Measurements from ENCODE around the gene PEF1. TPM values are rescaled to one million over a fixed set of nuclear protein-coding genes. Genes with fewer than 3 reads are reported as not detected.

PEF1 gene
- total RNA-seq, 4 donors from 2014 or later, result 48.4 to 72.1 (median 61.9) TPM

DNA sequence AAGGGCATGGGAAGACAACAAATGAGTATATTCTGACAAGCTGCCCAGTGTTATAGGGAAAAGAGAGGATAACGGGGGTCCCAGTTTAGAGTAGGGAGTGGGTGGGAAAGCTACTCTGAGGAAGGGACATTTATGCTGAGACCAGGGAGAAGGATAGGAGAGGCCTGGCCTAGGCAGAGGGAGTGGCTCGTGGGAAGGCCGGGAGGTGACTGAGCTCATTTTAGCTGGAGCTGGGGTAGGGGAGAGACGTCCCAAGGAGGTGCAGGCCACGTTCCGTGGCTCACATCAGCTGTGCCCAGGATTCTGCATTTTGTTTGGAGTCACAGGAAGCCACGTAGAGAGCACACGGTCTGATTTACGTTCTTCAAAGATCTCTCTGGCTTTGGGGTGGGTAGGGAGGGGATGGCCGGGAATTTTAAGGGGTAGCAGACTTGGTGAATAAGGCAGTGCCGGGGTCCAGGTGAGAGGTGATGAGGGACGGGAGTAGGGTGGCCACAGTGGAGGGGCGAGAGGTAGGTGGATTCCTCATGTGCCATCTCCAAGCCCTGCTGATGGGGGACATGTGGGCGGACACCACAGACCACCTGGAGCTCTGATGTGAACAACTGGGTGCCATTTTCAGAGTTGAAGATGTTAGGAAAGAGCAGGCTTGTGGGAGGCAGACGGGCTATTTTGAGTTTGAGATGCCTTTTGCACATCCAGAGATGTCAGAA is 63.6 kb downstream of the PEF1 start:
- TF ChIP-seq, protein P1, sequence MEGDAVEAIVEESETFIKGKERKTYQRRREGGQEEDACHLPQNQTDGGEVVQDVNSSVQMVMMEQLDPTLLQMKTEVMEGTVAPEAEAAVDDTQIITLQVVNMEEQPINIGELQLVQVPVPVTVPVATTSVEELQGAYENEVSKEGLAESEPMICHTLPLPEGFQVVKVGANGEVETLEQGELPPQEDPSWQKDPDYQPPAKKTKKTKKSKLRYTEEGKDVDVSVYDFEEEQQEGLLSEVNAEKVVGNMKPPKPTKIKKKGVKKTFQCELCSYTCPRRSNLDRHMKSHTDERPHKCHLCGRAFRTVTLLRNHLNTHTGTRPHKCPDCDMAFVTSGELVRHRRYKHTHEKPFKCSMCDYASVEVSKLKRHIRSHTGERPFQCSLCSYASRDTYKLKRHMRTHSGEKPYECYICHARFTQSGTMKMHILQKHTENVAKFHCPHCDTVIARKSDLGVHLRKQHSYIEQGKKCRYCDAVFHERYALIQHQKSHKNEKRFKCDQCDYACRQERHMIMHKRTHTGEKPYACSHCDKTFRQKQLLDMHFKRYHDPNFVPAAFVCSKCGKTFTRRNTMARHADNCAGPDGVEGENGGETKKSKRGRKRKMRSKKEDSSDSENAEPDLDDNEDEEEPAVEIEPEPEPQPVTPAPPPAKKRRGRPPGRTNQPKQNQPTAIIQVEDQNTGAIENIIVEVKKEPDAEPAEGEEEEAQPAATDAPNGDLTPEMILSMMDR (IDR thresholded peaks at IDR 0.05), result no peak
- no peak for TF ChIP-seq POLR2A (IDR thresholded peaks at IDR 0.05)
- peak overlapping the region; percentile 91 to 93 for H3K27ac ChIP-seq
- H3K4me1 ChIP-seq, result peaks cover 8 to 20% of the 10 kb centered on the region in 2 donors
- H3K36me3 ChIP-seq, result no peaks in the 10 kb centered on the region
- no peaks in the 10 kb centered on the region for H3K9me3 ChIP-seq
- DNase-seq, result no peak
- intact Hi-C loops (cut with DNase I; ENCODE audit: low total_unique reads), result no loop called here
- H3K27me3 ChIP-seq, result no peaks in the 10 kb centered on the region
- peak overlapping the region in 1 of 2 donors; percentile 27 for H3K4me3 ChIP-seq

DNA sequence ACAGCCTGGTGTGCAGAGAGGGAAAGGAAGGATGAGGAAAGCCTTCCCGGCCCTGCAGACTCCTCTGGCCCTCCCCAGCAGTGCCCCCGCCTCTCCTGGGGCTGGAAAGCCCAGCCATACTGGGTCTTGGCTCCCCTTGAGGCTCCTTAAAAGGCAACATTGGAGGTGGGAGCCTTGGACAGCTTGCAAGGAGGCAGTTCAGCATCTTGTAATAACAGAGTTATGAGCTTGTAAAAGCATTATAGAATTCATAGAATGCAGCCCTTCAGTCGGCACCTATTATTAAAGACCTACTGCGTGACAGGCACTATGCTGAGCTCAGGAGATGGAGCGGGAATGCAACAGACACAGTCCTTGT is 64.2 kb downstream of the PEF1 start:
- intact Hi-C loops (cut with DNase I; ENCODE audit: low total_unique reads), result no loop called here
- Histone ChIP-seq H3K36me3 (no peaks in the 10 kb centered on the region), H3K4me1 (peaks cover 8 to 20% of the 10 kb centered on the region in 2 donors), H3K27me3 (no peaks in the 10 kb centered on the region), H3K27ac (peak overlapping the region; percentile 91 to 93), H3K9me3 (no peaks in the 10 kb centered on the region), H3K4me3 (peak overlapping the region in 1 of 2 donors; percentile 27)
- no peak for TF ChIP-seq POLR2A (IDR thresholded peaks at IDR 0.05)
- TF ChIP-seq, protein P1 (IDR thresholded peaks at IDR 0.05), result no peak
- peak; percentile 63 to 76 for DNase-seq

Other genes with a start within 250 kb of the PEF1 start
- gene SERINC2, start 231.7 kb downstream of the PEF1 start, total RNA-seq, result 1 to 10 TPM in 2 of 4 donors, under 1 TPM in 1, not detected in 1; 0.29 to 3.9 (median 1.7) TPM
- 100 to 1,000 TPM; 104 to 247 (median 182) TPM for gene TINAGL1, start 68.4 kb downstream of the PEF1 start, total RNA-seq
- not detected for gene HCRTR1, start 27.2 kb downstream of the PEF1 start, total RNA-seq
- gene COL16A1, start 59.1 kb upstream of the PEF1 start, total RNA-seq, result 100 to 1,000 TPM in 3 of 4 donors, 10 to 100 TPM in 1; 76.5 to 292 (median 177) TPM
- gene ADGRB2, start 119.5 kb upstream of the PEF1 start, total RNA-seq, result 10 to 100 TPM in 1 of 4 donors, 1 to 10 TPM in 1, under 1 TPM in 1, not detected in 1; 0.77 to 31.0 (median 3.7) TPM
- gene SPOCD1, start 171.1 kb upstream of the PEF1 start, total RNA-seq, result 1 to 10 TPM in 2 of 4 donors, not detected in 2; 1.2 to 1.5 TPM